H1 (cell line): Measurements from ENCODE around the gene CC2D1B. TPM values are rescaled to one million over a fixed set of nuclear protein-coding genes. Genes with fewer than 3 reads are reported as not detected.

ENCODE experiments used
- CTCF ChIA-PET: fragments of 300-600 bp; sonication (Branson Sonifier 250); formaldehyde crosslinking; loops from one replicate; lab custom pipeline; 2021; ENCODE audit not compliant: partially characterized antibody; lab: Charles Lee
- POLR2A ChIA-PET: fragments of 300-600 bp; sonication (Branson Sonifier 250); formaldehyde crosslinking; loops from one replicate; lab custom pipeline; 2021; ENCODE audit warnings: inconsistent platforms; ENCODE audit not compliant: partially characterized antibody; lab: Charles Lee
- DNase-seq, 2 experiments: peaks; one replicate each; pipeline versions ENCODE4 v3.0.0 to v3.0.0-alpha.2; 2010 to 2022; ENCODE audit warnings: low spot score in 2 of 2, low read depth in 1 of 2, mixed read lengths in 1 of 2
- FAIRE-seq: peaks from 2 replicates; lab custom pipeline; 2011; peaks lifted over from hg19 to GRCh38; lab: Jason Lieb, UNC
- H2AFZ ChIP-seq: 2 replicates; pipeline ENCODE4 v1.8.1; 2012; ENCODE audit warnings: low read length, inconsistent platforms
- H2AK5ac ChIP-seq: 2 replicates; pipeline ENCODE4 v1.6.1; 2013; ENCODE audit warnings: low read depth, low read length
- H2BK120ac ChIP-seq: replicated peaks from 2 replicates; pipeline ENCODE3; 2013; ENCODE audit warnings: low read depth, low read length, inconsistent platforms
- H2BK12ac ChIP-seq: 2 replicates; pipeline ENCODE4 v1.6.1; 2013; ENCODE audit warnings: low read depth, low read length
- H2BK15ac ChIP-seq: 2 replicates; pipeline ENCODE4 v1.6.1; 2013; ENCODE audit warnings: low read length
- H2BK20ac ChIP-seq: 2 replicates; pipeline ENCODE4 v1.6.1; 2013; ENCODE audit warnings: low read length
- H2BK5ac ChIP-seq: 2 replicates; pipeline ENCODE4 v1.6.1; 2013; ENCODE audit warnings: low read depth, low read length
- H3K14ac ChIP-seq: 2 replicates; pipeline ENCODE4 v1.6.1; 2013; ENCODE audit warnings: inconsistent platforms; ENCODE audit not compliant: insufficient read length
- H3K18ac ChIP-seq: 2 replicates; pipeline ENCODE4 v1.6.1; 2013; ENCODE audit warnings: low read length; ENCODE audit errors: extremely low read depth
- H3K23ac ChIP-seq: 2 replicates; pipeline ENCODE4 v1.6.1; 2013; ENCODE audit warnings: inconsistent platforms; ENCODE audit not compliant: insufficient read length
- H3K23me2 ChIP-seq: 2 replicates; pipeline ENCODE4 v1.6.1; 2013; ENCODE audit warnings: low read depth, low read length
- H3K27ac ChIP-seq: 2 replicates; pipeline ENCODE4 v1.6.1; 2011; ENCODE audit warnings: low read depth, low read length, inconsistent platforms
- H3K27me3 ChIP-seq, 4 experiments: replicated peaks in 1 of 4; 1 replicate in 1 of 4; 2 replicates in 3 of 4; pipeline versions ENCODE4 v1.6.1 to v1.8.1; 2011 to 2013; ENCODE audit warnings: low read length in 3 of 4, mild to moderate bottlenecking in 3 of 4, inconsistent platforms in 2 of 4, mixed read lengths in 2 of 4, moderate library complexity in 1 of 4; ENCODE audit not compliant: control insufficient read depth in 3 of 4, insufficient read depth in 3 of 4; ENCODE audit errors: extremely low read depth in 1 of 4
- H3K36me3 ChIP-seq, 4 experiments: 2 replicates each; pipeline versions ENCODE4 v1.6.1 to v1.8.1; 2011 to 2013; ENCODE audit warnings: mild to moderate bottlenecking in 4 of 4, low read length in 3 of 4, moderate library complexity in 2 of 4, control low read depth in 1 of 4, inconsistent platforms in 1 of 4; ENCODE audit not compliant: insufficient read depth in 4 of 4, control insufficient read depth in 2 of 4
- H3K4ac ChIP-seq: replicated peaks from 2 replicates; pipeline ENCODE3; 2013; ENCODE audit warnings: low read length, low read depth, mixed read lengths, inconsistent platforms; ENCODE audit not compliant: insufficient read length
- H3K4me1 ChIP-seq, 4 experiments: replicated peaks in 1 of 4; 1 replicate in 1 of 4; 2 replicates in 3 of 4; pipeline versions ENCODE4 v1.6.1 to v1.8.1; 2011 to 2013; ENCODE audit warnings: low read length in 3 of 4, inconsistent platforms in 2 of 4, mixed read lengths in 1 of 4; ENCODE audit not compliant: insufficient read depth in 4 of 4, control insufficient read depth in 3 of 4
- H3K4me2 ChIP-seq, 2 experiments: 2 replicates each; pipeline versions ENCODE4 v1.6.1 to v1.8.1; 2011 to 2013; ENCODE audit warnings: low read depth in 2 of 2, low read length in 2 of 2, control low read depth in 1 of 2, inconsistent platforms in 1 of 2, mild to moderate bottlenecking in 1 of 2; ENCODE audit not compliant: insufficient read depth in 1 of 2
- H3K4me3 ChIP-seq, 4 experiments: fragments of 200-600, 300-600 bp in 1 of 4; sonication (generic), shearing (Covaris generic), sonication (Bioruptor Twin) in 1 of 4; 2 replicates each; pipeline versions ENCODE4 v1.5.1 to v1.8.1; 2011 to 2016; ENCODE audit warnings: low read length in 4 of 4, low read depth in 3 of 4, control low read depth in 2 of 4, inconsistent platforms in 2 of 4, mild to moderate bottlenecking in 2 of 4, mixed read lengths in 1 of 4, moderate library complexity in 1 of 4; ENCODE audit not compliant: insufficient read depth in 2 of 4; ENCODE audit errors: extremely low read depth in 1 of 4
- H3K56ac ChIP-seq: replicated peaks from 2 replicates; pipeline ENCODE3; 2013; ENCODE audit warnings: low read depth, mild to moderate bottlenecking, mixed read lengths, low read length, inconsistent platforms; ENCODE audit not compliant: insufficient read length
- H3K79me1 ChIP-seq: 2 replicates; pipeline ENCODE4 v1.6.1; 2013; ENCODE audit warnings: low read depth, low read length, control low read depth
- H3K79me2 ChIP-seq, 2 experiments: 2 replicates each; pipeline versions ENCODE4 v1.6.1 to v1.8.1; 2012 to 2013; ENCODE audit warnings: low read length in 2 of 2, mild to moderate bottlenecking in 2 of 2, inconsistent platforms in 1 of 2; ENCODE audit not compliant: insufficient read depth in 2 of 2, control insufficient read depth in 1 of 2
- H3K9ac ChIP-seq, 4 experiments: replicated peaks in 1 of 4; 1 replicate in 1 of 4; 2 replicates in 3 of 4; pipeline versions ENCODE4 v1.6.1 to v1.8.1; 2011 to 2013; ENCODE audit warnings: low read depth in 3 of 4, low read length in 3 of 4, control low read depth in 2 of 4, mild to moderate bottlenecking in 2 of 4, moderate library complexity in 2 of 4, inconsistent platforms in 1 of 4; ENCODE audit errors: extremely low read depth in 1 of 4
- H3K9me3 ChIP-seq, 2 experiments: 2 replicates each; pipeline versions ENCODE4 v1.6.1 to v1.8.1; 2012 to 2013; ENCODE audit warnings: mild to moderate bottlenecking in 2 of 2, moderate library complexity in 2 of 2, control low read depth in 1 of 2, inconsistent platforms in 1 of 2, low read depth in 1 of 2, low read length in 1 of 2, mixed read lengths in 1 of 2; ENCODE audit not compliant: insufficient read depth in 2 of 2
- H4K20me1 ChIP-seq, 2 experiments: replicated peaks in 1 of 2; 2 replicates each; pipeline versions ENCODE3 to v1.8.1; 2011 to 2013; ENCODE audit warnings: inconsistent platforms in 2 of 2, low read length in 2 of 2, mild to moderate bottlenecking in 1 of 2; ENCODE audit not compliant: insufficient read depth in 2 of 2, control insufficient read depth in 1 of 2
- H4K5ac ChIP-seq: 2 replicates; pipeline ENCODE4 v1.6.1; 2013; ENCODE audit warnings: low read length, low read depth, mixed read lengths, inconsistent platforms; ENCODE audit not compliant: insufficient read length
- H4K8ac ChIP-seq: 2 replicates; pipeline ENCODE4 v1.8.0; 2013; ENCODE audit warnings: mild to moderate bottlenecking, moderate library complexity, low read length, inconsistent platforms; ENCODE audit not compliant: insufficient read depth; ENCODE audit errors: extremely low read depth
- H4K91ac ChIP-seq: replicated peaks from 2 replicates; pipeline ENCODE3; 2013; ENCODE audit warnings: low read length, mixed read lengths, inconsistent platforms; ENCODE audit not compliant: insufficient read length
- SP4 ChIP-seq: IDR thresholded peaks from 2 replicates; pipeline ENCODE4 v1.6.1; 2012; ENCODE audit warnings: low read length, inconsistent platforms
- WGBS, 2 experiments: shearing (Covaris generic) in 1 of 2; methylation state at CpG; one replicate each; pipeline versions ENCODE4 v1.1.6 to v1.1.7; 2013 to 2015; ENCODE audit warnings: low lambda C conversion rate in 2 of 2, mixed read lengths in 2 of 2, inconsistent platforms in 1 of 2, low coverage in 1 of 2, missing lambda C conversion rate in 1 of 2; ENCODE audit not compliant: insufficient replicate concordance in 2 of 2, insufficient coverage in 1 of 2, insufficient read length in 1 of 2; ENCODE audit errors: extremely low coverage in 1 of 2, missing lambda C conversion rate in 1 of 2; 5-methylcytosine and 5-hydroxymethylcytosine counted together
- polyA plus RNA-seq, 7 experiments: library from polyadenylated mRNA; depleted of rRNA in 3 of 7; stranded (reverse) in 5 of 7; unstranded in 2 of 7; fragments of >200 nt in 5 of 7; fragments of 200-250 nt in 2 of 7; gene quantifications; 1 replicate in 5 of 7; 2 replicates in 1 of 7; 4 replicates in 1 of 7; pipeline versions ENCODE4 v1.2.1 to v1.2.3, GENCODE V29; 2011 to 2013; ENCODE audit warnings: missing spikeins in 2 of 7, mixed read lengths in 2 of 7
- total RNA-seq: library from RNA; stranded (reverse); fragmentation: NEBNext Ultra II Directional; extraction: Animal tissue kit (Norgen Biotek cat#: 25700); gene quantifications from 2 replicates; pipeline ENCODE4 v1.2.1, GENCODE V29; 2021

CC2D1B gene
- total and polyA plus RNA-seq, 2 of the 8 experiments (the other 6 are each of a cell fraction or from before 2014, with no cell fraction given) = 7.4 to 13.1 TPM

DNA sequence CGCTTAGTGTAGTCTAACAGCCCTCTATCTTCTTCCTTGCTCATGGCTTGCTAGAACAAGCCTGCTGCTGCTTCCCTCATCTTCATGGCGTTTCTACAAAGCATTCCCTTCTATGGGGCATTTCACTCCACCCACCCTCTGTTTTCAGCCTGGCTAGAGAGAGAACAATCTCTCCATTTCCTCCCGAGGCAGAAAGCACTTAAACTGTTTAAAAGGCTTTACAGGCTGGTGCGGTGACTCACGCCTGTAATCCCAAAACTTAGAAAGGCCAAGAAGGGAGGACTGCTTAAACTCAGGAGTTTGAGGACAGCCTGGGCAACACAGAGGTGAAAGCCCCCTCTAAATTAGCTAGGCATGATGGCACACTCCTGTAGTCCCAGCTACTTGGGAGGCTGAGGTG is 20.5 kb upstream of the CC2D1B start:
- DNase-seq (no peak), FAIRE-seq (no peak)
- no peak overlapping the region for H4K8ac ChIP-seq
- H3K4me2 ChIP-seq = no peak overlapping the region
- no peak overlapping the region for H3K56ac ChIP-seq
- H3K9ac ChIP-seq = no peak overlapping the region
- H2BK20ac ChIP-seq = no peak overlapping the region
- peaks cover 51 to 84% (median 77%) of the 10 kb centered on the region in 4 experiments for H3K36me3 ChIP-seq
- no peak overlapping the region for H2BK120ac ChIP-seq
- no peaks in the 10 kb centered on the region for H3K9me3 ChIP-seq
- no peak for TF ChIP-seq SP4
- H3K14ac ChIP-seq = no peak overlapping the region
- no peaks in the 10 kb centered on the region for H3K23me2 ChIP-seq
- no peak overlapping the region for H3K4me3 ChIP-seq
- no peak overlapping the region for H2AK5ac ChIP-seq
- no peak overlapping the region for H2AFZ ChIP-seq
- POLR2A ChIA-PET = interaction anchor here (1.3 to 1.4 kb wide), 2 partner anchors 17 to 19 kb away, joined by 3 to 5 read pairs; no protein-coding TSS in a partner anchor
- H4K91ac ChIP-seq = no peak overlapping the region
- peaks cover 0 to 4% of the 10 kb centered on the region in 2 experiments; a peak in 1 of 4 replicates for H3K79me2 ChIP-seq
- no peak overlapping the region for H3K18ac ChIP-seq
- H2BK15ac ChIP-seq = no peak overlapping the region
- no peaks in the 10 kb centered on the region; the same call in 1 of the 2 replicates for H3K79me1 ChIP-seq
- no peak overlapping the region for H2BK12ac ChIP-seq
- WGBS, 2 experiments = 90% methylated on average over 5 of the region's 5 CpGs; no CpG with 5 or more reads in 1 of the 2 experiments
- CTCF ChIA-PET = no interaction called here
- no peaks in the 10 kb centered on the region for H3K27me3 ChIP-seq
- no peak overlapping the region for H3K23ac ChIP-seq
- H3K4me1 ChIP-seq = no peaks in the 10 kb centered on the region
- no peak overlapping the region for H2BK5ac ChIP-seq
- peaks cover 0 to 6% of the 10 kb centered on the region in 2 experiments for H4K20me1 ChIP-seq
- no peak overlapping the region for H3K4ac ChIP-seq
- no peak overlapping the region for H4K5ac ChIP-seq
- no peak overlapping the region for H3K27ac ChIP-seq
